Measurements from ENCODE around the gene WDR4. TPM values are rescaled to one million over a fixed set of nuclear protein-coding genes. Genes with fewer than 3 reads are reported as not detected.
A peak's percentile ranks its signal among the peaks of the same experiment; 100 is the strongest.

WDR4 gene
- total and polyA plus RNA-seq, 2 of the 13 experiments (the other 11 are each of a cell fraction or from before 2014, with no cell fraction given), result 11.3 to 14.4 TPM

DNA sequence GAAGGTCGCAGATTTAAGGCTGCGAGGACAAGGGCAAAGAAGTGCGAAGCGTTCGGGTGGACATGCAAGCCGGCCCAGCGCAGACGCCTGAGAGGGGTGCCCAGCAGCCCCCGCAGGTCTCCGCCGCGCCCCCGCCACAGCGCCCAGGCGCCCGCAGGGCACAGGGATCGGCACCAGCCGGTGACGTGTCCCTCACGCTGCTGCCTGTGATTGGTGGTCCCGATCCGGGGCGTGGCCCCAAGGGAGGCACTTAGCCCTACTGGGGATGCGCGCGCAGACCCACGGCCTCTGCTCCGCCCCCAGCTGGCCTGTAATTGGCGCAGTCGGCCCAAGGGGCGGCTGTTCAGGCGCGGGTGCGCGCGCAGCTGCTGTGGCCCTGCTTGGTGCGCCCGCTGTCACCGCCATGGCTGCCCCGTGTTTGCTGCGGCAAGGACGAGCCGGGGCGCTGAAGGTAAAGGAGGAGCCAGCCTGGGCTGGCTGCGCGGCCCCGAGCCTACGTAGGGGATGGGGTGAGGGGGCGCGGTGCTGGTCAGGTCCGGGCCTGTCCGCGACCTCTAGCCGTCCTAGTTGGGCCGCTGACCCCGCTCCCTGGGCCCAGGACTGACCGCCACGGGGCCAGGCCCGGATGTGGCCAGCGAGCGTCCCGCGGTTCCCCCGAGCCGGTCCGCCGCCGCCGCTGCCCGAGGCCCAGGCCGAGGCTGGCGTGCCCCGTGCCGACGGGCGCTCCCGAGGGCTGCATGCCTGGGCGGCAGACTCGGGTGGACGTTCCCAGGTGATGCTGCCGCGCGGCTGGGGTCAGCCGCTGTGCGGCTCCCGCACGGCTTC lies 13.8 kb upstream of the WDR4 start, which contains the start of gene NDUFV3 (continued):
- TF ChIP-seq, protein P1, sequence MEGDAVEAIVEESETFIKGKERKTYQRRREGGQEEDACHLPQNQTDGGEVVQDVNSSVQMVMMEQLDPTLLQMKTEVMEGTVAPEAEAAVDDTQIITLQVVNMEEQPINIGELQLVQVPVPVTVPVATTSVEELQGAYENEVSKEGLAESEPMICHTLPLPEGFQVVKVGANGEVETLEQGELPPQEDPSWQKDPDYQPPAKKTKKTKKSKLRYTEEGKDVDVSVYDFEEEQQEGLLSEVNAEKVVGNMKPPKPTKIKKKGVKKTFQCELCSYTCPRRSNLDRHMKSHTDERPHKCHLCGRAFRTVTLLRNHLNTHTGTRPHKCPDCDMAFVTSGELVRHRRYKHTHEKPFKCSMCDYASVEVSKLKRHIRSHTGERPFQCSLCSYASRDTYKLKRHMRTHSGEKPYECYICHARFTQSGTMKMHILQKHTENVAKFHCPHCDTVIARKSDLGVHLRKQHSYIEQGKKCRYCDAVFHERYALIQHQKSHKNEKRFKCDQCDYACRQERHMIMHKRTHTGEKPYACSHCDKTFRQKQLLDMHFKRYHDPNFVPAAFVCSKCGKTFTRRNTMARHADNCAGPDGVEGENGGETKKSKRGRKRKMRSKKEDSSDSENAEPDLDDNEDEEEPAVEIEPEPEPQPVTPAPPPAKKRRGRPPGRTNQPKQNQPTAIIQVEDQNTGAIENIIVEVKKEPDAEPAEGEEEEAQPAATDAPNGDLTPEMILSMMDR (CRISPR knock-in tag; IDR thresholded peaks at IDR 0.05), result peak; percentile 21; the same call in 1 of the 2 replicates
- no peak for TF ChIP-seq ZNF260 (CRISPR knock-in tag; IDR thresholded peaks at IDR 0.05; ENCODE audit: borderline replicate concordance, low read depth)
- TF ChIP-seq, protein P2, sequence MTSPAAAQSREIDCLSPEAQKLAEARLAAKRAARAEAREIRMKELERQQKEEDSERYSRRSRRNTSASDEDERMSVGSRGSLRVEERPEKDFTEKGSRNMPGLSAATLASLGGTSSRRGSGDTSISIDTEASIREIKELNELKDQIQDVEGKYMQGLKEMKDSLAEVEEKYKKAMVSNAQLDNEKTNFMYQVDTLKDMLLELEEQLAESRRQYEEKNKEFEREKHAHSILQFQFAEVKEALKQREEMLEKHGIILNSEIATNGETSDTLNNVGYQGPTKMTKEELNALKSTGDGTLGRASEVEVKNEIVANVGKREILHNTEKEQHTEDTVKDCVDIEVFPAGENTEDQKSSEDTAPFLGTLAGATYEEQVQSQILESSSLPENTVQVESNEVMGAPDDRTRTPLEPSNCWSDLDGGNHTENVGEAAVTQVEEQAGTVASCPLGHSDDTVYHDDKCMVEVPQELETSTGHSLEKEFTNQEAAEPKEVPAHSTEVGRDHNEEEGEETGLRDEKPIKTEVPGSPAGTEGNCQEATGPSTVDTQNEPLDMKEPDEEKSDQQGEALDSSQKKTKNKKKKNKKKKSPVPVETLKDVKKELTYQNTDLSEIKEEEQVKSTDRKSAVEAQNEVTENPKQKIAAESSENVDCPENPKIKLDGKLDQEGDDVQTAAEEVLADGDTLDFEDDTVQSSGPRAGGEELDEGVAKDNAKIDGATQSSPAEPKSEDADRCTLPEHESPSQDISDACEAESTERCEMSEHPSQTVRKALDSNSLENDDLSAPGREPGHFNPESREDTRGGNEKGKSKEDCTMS (CRISPR knock-in tag; conservative IDR thresholded peaks at IDR 0.05), result no peak
- no peak for TF ChIP-seq ZNF24 (IDR thresholded peaks at IDR 0.05)
- TF ChIP-seq, protein P3, sequence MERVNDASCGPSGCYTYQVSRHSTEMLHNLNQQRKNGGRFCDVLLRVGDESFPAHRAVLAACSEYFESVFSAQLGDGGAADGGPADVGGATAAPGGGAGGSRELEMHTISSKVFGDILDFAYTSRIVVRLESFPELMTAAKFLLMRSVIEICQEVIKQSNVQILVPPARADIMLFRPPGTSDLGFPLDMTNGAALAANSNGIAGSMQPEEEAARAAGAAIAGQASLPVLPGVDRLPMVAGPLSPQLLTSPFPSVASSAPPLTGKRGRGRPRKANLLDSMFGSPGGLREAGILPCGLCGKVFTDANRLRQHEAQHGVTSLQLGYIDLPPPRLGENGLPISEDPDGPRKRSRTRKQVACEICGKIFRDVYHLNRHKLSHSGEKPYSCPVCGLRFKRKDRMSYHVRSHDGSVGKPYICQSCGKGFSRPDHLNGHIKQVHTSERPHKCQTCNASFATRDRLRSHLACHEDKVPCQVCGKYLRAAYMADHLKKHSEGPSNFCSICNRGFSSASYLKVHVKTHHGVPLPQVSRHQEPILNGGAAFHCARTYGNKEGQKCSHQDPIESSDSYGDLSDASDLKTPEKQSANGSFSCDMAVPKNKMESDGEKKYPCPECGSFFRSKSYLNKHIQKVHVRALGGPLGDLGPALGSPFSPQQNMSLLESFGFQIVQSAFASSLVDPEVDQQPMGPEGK (CRISPR knock-in tag; IDR thresholded peaks at IDR 0.05), result peak; percentile 97
- TF ChIP-seq, protein P4, sequence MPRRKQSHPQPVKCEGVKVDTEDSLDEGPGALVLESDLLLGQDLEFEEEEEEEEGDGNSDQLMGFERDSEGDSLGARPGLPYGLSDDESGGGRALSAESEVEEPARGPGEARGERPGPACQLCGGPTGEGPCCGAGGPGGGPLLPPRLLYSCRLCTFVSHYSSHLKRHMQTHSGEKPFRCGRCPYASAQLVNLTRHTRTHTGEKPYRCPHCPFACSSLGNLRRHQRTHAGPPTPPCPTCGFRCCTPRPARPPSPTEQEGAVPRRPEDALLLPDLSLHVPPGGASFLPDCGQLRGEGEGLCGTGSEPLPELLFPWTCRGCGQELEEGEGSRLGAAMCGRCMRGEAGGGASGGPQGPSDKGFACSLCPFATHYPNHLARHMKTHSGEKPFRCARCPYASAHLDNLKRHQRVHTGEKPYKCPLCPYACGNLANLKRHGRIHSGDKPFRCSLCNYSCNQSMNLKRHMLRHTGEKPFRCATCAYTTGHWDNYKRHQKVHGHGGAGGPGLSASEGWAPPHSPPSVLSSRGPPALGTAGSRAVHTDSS (CRISPR knock-in tag; conservative IDR thresholded peaks at IDR 0.05), result 0 out of 2 replicates have a peak, but pooled peaks have one; percentile 81
- TF ChIP-seq ZNF274 (CRISPR knock-in tag; IDR thresholded peaks at IDR 0.05), result peak; percentile 64
- TF ChIP-seq, protein P5, sequence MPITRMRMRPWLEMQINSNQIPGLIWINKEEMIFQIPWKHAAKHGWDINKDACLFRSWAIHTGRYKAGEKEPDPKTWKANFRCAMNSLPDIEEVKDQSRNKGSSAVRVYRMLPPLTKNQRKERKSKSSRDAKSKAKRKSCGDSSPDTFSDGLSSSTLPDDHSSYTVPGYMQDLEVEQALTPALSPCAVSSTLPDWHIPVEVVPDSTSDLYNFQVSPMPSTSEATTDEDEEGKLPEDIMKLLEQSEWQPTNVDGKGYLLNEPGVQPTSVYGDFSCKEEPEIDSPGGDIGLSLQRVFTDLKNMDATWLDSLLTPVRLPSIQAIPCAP (CRISPR knock-in tag; IDR thresholded peaks at IDR 0.05; ENCODE audit: low read depth), result no peak
- TF ChIP-seq NR2C2 (CRISPR knock-in tag; IDR thresholded peaks at IDR 0.05; ENCODE audit: borderline replicate concordance), result peak; percentile 63
- no peak for TF ChIP-seq ARHGAP35 (CRISPR knock-in tag; IDR thresholded peaks at IDR 0.05; ENCODE audit: borderline replicate concordance)
- TF ChIP-seq, protein P6, sequence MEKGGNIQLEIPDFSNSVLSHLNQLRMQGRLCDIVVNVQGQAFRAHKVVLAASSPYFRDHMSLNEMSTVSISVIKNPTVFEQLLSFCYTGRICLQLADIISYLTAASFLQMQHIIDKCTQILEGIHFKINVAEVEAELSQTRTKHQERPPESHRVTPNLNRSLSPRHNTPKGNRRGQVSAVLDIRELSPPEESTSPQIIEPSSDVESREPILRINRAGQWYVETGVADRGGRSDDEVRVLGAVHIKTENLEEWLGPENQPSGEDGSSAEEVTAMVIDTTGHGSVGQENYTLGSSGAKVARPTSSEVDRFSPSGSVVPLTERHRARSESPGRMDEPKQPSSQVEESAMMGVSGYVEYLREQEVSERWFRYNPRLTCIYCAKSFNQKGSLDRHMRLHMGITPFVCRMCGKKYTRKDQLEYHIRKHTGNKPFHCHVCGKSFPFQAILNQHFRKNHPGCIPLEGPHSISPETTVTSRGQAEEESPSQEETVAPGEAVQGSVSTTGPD (CRISPR knock-in tag; IDR thresholded peaks at IDR 0.05), result no peak
- TF ChIP-seq ZNF510 (CRISPR knock-in tag; IDR thresholded peaks at IDR 0.05; ENCODE audit: low read depth), result no peak
- TF ChIP-seq, protein P7, sequence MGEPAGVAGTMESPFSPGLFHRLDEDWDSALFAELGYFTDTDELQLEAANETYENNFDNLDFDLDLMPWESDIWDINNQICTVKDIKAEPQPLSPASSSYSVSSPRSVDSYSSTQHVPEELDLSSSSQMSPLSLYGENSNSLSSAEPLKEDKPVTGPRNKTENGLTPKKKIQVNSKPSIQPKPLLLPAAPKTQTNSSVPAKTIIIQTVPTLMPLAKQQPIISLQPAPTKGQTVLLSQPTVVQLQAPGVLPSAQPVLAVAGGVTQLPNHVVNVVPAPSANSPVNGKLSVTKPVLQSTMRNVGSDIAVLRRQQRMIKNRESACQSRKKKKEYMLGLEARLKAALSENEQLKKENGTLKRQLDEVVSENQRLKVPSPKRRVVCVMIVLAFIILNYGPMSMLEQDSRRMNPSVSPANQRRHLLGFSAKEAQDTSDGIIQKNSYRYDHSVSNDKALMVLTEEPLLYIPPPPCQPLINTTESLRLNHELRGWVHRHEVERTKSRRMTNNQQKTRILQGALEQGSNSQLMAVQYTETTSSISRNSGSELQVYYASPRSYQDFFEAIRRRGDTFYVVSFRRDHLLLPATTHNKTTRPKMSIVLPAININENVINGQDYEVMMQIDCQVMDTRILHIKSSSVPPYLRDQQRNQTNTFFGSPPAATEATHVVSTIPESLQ (CRISPR knock-in tag; conservative IDR thresholded peaks at IDR 0.05), result no peak
- no peak for TF ChIP-seq EZH2 (conservative IDR thresholded peaks at IDR 0.05; ENCODE audit: low read depth, low read length)
- no peak; the same call in 1 of the 2 replicates for TF ChIP-seq FOSL2 (CRISPR knock-in tag; IDR thresholded peaks at IDR 0.05)

Data from HepG2 (cell line).